Activated CD4-positive, alpha-beta T cell treated with anti-CD3 and anti-CD28 coated beads, Interleukin-2, Interleukin-4, amounts not matched to agents 100 ng/mL and 50 ng/mL, durations not matched to agents 16 hours and 8 hours (primary cell): Measurements from ENCODE around the gene ST3GAL2.

Source experiments
- DNase-seq: peaks from one replicate; pipeline ENCODE4 v3.0.0-alpha.2; 2020; ENCODE audit warnings: low spot score

Gene ST3GAL2

DNA sequence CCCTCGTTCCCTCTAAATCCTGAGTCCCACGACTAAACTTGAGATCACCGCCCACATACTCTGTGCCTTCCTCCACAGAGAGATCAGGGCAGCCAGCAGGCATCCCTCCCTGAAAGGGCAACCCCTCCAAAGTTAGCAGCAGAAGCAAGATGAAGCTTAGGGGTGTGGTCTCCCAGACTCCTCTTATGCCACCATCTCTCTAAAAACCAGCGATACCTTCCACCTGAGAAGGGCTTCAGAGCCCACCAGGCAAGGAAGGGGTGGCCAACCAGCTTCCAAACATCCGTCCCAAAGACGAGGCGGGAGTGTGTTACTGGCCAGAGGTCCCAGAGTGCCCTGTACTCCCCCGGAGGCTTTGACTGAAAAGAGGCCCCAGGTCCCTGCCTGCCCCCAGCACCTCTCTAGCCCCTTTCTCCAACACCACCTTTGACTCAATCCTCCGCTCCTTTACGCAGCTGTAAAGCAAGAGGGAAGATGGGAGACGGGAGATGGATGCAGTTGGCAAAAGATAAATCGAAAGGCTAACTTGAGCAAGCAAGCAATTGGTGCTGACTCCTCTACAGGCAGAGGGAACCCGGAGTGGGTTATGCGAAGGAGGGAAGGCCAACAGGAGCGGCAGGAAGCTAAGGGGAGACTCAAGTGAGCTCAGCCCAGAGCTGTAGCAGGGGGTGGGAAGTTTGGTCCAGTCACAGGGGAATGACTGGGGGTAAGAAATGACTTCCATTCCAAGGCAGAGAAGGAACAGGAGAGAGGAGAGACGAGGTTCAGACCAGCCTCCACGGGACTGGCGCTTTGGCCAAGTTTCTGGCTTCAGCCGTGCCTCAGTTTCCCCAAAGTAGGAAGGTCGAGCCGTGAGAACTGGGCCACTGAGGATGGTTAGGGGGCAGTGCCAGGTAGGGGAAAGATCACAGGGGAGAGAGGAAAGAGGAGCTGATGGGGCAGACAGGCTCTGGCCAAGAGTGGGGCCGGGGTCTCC lies 1.0 kb downstream of the ST3GAL2 start:
- no peak for DNase-seq

DNA sequence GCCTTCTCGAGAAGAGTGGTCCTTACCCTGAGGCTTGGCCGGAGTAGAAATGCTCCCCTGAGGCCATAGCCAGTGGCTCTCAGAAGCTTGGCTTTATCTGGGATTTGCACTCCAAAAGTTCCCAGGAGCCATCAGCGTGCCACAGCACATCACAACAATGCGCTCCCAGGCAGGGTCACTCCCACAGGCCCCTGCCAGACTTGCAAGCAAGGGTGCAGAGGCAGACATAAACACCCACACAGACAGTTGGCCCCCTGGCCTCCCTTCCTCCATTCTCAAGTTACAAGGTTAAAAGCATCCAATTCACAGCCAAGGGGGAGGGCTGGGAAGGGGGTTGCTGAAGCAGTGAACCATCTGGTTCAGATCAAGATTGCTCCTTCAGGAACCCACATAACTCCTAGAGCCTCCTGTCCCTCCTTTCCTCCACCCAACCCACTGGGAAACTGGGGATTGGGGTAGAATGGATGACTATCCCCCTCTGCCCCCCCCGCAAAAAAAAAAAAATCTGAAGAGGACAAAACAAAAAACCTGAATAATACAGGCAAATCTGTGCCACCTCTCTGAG lies 1.8 kb downstream of the ST3GAL2 start:
- DNase-seq = no peak

DNA sequence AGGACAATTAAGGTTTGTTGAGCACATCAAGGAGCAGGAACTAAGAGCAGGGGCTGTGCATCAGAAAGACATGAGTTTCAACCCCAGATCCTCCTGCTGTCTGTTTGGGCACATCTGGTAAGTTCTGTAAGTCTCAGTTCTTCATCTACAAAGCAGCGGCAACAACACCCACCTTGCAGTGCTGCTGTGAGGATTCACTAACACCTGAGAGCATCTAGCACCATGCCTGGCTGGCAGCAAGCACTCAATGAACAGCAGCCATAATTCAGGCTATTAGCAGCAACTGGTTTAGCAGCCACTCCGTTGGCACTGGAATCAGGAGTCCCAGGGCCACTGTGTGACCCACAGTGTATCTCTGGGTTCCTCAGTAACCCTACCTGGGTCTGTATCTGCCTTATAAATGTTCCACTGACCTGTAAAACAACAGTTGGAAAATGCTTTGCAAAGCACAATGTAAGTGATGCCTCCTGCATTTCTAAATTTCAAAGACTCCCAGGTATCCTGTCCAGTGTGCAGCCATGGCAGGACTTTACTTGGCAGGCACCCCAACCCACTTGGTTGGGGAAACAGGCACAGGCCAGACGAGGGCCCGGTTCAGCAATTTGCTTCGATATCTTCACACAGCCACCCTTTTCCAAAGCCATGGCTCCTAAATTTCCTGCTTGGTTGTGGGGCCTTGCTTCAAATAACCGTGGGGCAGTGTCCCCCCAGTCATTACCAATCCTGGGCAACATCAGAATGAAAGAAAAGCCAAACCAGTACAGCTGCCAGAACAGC lies 4.2 kb downstream of the ST3GAL2 start:
- no peak for DNase-seq

DNA sequence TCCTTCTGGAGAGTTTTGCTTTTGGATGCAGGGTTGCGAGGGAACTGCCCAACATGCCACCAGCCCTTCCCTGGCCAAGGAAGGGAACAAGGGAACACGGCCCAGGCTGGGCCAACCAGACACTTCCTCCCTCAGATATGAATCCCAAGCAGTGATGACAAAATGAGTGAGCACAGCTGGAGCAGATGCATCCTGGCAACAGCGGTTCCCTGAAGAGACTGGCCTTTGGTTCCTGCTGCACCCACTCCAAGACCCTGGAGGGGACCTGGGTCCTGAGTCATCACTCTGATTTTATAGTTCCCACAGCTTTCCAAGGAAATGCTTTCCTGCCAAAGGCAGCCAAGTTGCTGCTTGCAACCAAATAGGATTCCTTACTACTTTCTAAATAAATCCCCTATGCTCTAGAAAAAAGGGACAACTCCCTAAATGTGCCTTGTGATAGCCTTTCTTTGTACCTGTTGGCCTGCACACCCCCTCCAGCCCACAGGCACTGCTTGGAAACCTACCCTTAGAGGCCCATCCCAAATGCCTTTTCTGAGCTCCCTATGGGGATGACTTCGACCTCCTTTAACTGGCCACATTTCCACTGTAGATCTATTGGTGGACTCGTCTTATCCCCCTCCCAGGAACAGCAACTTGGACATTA lies 5.3 kb downstream of the ST3GAL2 start:
- DNase-seq = no peak

DNA sequence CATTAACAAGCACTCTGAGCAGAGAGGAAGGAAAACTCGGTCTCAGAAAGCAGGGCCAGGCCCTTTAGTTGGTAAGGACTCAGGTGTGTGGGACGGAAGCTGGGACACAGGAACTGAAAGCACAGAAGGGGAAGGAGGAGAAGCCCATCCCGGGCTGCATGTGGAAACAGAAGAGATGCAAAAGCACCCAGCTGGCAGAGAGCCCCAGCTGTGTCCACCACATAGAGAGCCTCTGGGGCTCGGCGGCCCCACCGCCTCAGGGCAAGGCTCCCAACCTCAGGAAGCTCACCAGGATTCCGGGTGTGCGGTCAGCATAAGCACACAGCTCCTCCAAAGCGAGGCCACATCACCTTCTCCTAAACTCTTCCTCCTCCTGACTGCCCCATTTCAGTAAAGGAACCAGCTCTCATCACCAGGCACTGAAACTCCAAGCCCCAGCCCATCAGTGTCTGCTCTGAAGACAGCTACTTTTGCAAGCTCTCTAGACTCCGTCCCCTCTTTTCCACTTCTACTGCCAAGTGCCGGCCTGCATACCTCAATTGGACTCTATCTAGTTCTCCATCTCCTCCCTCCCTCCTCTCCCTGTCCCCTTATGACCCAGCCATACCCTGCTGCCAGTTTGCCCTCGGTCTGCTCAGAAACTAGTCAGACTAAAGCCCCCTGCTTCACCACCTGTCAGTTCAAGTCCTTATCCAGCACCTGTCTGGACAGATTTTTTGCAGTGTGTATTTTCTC lies 6.0 kb downstream of the ST3GAL2 start:
- no peak for DNase-seq

DNA sequence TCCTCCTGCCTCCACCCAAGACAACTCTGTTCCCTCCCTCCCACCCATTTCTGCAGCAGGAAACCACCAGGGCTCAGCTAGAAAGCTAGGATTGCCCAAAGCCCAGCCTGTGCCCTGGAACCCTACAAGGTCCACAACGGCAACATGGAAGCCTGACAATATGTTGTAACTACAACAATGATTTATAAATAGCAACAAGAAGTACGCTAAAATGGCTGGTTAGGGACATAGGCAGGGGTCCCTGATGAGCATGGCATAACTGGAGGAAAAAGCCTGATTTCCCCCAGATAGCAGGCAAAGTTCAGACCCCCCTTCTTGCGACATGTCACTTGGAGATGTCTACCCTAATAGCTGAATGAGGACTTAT lies 6.6 kb downstream of the ST3GAL2 start:
- DNase-seq = no peak

DNA sequence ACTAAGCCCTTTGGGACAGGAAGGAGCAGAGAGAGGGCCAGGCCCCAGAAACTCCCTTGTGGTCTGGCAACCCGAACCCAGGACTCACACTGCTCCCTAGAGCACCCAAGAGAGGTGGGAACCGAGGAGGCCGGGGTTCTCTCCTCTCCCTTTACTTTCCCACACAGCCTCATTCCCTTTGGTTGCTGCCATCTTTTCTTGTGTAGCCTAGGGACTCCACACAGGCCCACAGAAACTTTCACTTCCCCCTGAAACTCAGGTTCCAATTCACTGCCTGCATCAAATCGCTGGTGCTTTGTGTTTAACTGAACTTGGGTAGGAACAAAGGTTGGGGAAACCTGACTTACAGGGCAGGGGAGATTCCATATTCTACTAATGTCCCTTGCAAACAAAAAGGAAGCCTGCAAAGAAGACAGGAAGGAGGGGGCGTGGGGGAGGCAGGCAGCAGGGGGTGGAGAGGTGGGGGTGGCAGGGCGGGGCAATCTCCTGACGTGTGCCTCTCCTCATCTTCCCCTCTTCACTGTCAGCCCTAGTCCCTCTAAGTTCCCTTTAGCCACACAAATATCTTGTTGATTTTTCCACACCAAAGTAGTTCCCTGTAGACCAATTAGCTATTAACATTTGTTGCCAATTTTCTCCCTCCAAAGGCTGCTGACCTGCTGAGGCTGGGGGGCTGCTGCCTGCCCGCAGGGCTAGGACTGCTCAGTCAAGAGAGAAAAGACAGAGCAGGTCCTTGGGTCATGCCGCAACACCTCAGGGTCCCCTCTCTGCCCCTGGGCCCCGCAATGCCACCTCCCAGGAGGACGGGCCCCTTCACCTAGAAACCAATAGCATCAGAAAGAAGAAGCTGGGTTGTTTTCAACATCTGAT lies 8.0 kb downstream of the ST3GAL2 start:
- DNase-seq = peak; percentile 40

DNA sequence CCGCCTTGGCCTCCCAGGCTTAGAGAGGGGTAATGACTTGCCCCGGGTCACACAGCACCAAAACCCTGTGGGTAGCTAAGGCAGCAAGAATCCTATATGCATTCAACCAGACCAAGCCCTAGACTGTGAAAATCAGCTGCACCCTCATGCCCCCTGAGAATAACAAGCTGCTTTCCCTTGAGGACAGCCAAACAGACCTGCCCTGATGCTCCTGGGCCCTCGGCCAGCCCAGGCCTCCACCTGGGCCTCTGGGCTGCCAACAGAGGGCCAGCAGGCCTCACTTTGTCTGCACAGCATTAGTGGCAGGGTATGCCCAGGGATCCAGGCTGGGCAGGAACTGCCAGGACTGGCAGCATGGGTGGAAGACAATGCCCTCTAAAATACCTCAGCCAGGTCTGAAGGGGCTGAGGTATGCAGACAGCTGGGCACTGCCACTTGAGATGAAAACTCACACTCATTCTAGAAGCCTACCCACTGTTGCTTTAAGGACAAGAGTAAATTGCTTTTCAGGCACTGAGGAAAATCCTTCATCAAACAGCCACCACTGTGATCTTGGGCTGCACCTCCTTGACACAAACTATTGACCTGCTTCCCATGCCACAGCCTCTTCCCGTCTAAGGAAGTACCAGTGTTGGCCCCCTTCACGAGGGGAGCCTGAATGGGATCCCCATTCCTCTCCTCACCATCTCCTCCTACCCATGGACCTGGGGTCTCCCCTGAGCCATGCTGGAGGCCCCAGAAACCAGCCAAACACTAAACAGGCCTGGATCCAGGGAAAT lies 8.8 kb downstream of the ST3GAL2 start:
- no peak for DNase-seq

DNA sequence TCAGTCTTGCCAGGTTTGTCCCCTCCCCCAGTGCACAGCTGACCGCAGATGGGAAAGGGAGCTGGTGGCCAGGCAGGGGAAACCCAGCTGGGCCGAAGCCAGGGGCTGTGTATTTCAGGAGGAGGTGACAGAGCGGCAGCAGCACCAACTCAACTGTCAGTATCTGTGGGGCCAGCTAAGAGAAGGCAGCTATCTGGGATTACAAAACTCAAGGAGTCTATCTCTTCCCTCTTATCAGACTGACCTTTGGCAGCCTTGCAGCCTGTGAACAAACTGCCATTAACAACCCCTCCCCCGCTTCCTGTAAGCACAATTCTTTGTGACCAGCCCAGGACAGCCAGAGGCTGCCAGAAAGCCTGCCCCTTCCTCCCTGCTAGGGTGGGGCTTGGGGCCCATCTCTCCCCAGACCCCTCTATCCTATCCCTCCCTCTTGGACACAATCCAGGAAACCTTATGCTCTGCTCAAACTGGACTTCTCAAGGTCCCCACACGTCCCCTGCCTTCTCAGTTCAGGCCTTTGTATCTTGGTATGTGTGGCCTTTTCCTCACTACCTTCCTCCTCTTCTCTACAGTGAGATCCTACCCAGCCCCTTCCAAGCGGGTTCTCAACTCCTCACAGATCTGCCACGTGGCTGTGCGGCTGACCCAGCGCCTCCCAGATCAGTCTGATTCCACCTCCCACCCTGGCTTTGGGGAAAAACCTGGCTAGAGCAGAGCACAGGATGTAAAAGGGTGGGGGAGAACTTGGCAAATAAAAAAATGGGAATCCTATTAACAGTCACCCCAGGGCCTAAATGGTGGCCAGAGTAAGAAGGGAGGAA lies 10.5 kb downstream of the ST3GAL2 start:
- DNase-seq = peak; percentile 73

DNA sequence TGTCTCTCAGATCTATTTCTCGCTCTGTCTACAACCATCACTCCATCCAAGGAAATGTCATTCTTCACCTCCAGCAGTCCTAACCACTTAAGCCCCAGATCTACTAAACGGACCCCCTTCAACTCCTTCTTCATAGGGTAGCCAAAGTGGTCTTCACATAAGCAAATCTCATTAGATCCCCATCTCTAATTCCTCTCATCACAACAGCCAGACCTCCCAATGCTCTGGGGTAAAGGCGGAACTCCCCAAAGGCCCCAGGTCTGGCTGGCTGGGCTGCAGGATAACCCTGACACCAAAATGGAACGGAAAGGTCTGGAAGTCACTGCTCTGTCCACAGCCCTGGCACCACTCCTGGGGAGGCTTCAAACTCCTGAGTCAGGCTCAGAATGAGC lies 11.1 kb downstream of the ST3GAL2 start:
- no peak for DNase-seq

DNA sequence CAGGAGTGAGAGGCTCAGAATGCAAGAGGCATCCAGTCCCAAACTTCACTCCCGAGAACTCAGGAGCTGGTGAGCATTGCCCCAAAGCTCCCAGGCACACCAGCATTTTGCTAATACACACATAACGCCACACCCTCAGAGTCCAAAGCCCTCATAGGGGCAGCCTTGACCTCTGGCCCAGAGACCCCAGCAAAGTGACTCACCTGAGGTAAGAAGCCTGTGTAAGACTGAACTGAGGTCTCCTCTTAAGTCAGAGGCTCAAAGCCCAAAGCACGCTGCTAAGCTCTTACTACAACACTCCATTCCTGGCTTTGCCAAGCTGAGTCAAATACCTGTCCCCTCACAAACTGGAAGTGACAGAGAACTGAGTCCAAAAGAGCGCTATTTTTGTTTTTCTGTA lies 16.4 kb downstream of the ST3GAL2 start:
- DNase-seq = no peak

DNA sequence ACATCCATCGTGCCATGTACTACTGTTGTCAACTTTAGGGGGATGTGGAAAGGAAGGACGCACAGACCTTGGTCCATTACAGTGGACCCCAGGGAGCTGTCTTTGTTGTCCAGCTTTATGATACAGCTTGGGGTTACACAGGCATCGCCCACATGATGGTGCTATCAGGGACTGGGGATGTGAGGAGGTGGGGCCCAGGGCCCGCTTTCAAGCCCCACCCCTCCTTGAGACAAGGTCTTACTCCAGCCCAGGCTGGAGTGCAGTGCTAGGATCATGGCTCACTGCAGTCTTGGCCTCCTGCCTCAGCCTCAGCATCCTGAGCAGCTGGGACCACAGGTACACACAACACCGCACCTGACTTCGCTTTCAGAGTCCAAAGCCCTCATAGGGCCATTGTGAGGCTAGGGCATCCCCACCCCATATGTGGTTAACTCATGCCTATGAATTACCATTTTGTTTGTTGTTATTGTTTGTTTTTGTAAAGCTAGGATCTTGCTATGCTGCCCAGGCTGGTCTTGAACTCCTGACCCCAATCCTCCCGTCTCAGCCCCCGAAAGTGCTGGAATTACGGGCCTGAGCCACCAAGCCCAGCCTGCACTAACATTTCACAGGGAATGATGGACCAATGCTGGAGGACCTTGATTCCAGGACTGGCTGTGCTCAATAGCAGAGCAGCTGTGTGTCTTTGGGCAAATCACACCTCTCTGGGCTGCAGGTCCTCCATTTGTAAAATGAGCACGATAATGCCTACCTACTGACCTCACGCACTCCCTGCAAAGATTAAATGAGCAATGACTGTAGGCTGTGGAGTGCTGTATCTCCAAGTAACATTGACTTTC lies 17.2 kb downstream of the ST3GAL2 start:
- no peak for DNase-seq

DNA sequence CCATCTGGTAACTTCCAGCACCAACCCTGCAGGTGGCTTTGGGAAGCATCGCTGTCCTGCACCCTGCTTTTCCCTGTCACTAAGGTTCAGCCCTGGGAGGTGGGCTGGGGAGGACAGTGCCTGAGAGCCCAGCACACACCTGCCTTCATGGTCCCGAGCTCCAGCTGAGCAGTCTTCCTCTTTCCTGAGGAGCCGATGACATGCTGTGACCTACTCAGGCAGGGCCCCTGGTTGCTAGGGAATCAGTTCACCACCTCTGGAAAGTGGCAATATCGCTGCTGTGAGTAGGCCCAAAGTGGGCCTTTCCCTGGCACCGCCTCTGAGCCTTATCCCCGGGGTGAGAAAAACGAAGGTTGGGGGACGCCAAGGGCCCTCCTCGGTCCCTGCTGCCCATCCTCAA lies 17.9 kb downstream of the ST3GAL2 start:
- no peak for DNase-seq

DNA sequence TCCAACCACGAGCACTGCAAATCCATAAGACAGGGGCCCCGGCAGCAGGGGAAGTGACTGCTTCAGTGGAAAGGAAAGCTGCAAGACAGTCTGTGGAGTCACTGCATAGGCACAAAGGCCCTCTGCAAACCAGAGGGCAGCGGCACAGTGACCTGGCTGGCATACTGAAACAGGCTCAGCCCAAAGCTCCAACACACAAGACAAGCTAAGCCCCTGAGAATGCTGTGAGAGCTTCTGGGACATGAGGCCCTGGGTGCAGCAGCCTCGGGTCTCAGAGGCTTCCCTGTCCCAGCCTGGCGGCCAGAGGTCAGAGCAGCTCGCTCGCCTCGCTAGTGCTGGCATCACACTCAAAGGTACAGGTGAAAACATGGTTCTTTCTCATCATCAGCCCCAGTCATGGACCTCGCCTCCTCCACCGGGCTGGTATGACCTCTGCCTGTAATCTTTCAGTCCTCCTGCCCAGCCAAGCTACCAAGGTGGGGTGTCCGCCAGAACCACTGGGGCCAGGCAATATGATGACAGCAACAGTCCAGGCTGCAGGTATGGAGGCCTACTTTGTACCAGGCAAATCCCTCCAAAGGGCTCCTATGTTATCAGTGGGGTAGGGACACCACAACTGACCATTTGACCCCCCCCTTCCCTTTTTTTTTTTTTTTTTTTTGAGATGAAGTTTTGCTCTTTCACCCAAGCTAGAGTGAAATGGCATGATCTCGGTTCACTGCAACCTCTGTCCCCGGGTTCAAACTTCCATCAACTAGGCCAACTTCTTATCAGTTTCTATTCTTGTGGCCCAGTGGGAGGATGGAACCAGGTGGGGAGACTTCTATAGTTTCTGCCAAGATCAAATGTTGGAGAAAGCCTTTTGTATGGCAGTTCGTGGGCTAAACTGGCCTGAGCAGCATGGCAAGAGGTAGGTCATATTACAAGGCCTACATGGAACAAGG lies 19.2 kb downstream of the ST3GAL2 start:
- no peak for DNase-seq

DNA sequence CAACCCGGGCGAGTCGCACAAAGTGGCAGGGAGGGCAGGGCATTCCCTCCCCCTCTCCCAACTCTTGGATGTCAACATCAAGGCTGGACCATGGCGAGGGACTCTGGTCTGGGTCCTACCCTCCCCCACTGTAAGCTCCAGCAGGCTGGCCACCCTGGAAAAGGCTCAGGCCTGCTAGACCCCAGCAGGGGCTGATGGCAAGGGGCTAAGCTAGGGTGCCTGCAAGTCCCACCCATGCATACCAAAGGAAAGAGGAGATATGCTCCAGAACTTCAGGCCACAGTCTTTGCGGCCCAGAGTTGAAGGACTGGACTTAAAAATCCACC lies 19.9 kb downstream of the ST3GAL2 start:
- DNase-seq = no peak

DNA sequence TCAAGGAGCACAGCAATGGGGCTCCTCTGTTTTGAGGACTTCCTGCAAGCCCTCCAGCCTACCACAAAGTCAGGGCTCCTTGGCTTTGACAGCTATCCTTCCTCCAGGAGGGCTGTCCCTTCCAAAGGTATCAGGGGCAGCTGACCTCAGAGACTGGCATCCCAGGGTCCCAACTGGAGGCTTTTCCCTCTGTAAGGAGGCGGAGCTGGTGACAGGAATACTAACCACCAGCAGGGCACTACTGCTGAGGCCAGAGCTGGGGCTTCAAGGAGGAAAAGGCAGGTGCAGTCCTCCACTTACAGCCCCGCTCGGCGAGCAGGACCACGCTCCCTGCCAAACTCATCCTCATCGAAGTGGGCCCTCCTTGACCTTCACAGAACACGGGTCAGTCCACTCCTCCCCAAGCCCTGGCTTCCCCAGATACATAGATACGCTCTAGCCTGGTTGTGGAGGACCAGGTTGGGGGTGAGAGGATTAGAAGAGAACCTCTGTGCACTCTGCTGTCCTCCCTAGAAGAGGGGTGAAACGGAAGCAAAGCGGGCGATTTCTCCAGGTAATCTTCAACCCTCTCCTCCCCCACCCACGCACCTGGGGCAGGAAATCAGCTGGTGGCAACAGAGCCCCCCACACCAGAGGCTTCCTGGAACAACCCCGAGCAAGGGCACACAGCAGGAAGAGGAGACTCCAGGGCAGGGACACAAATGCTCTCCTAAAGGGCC lies 20.5 kb downstream of the ST3GAL2 start:
- DNase-seq = no peak
